HFFc6 (cell line): ENCODE data around the gene DBNL. TPM values are rescaled to one million over a fixed set of nuclear protein-coding genes. Genes with fewer than 3 reads are reported as not detected.

Source experiments
- DNase-seq: peaks from one replicate; pipeline ENCODE4 v3.0.0-alpha.2; 2018
- H3K27ac Mint-ChIP-seq: 2 replicates; pipeline ENCODE4 v1.8.0; 2020; ENCODE audit warnings: mild to moderate bottlenecking, mixed read lengths
- H3K27me3 Mint-ChIP-seq: 2 replicates; pipeline ENCODE4 v1.8.0; 2021; ENCODE audit warnings: mild to moderate bottlenecking, moderate library complexity, mixed read lengths; ENCODE audit not compliant: insufficient read depth
- H3K36me3 Mint-ChIP-seq: 2 replicates; pipeline ENCODE4 v1.8.0; 2021; ENCODE audit warnings: low read depth, mixed read lengths
- H3K4me1 Mint-ChIP-seq: 2 replicates; pipeline ENCODE4 v1.8.0; 2020; ENCODE audit warnings: low read depth, mixed read lengths
- H3K4me3 Mint-ChIP-seq: 2 replicates; pipeline ENCODE4 v1.8.0; 2020; ENCODE audit warnings: mild to moderate bottlenecking, moderate library complexity, mixed read lengths
- H3K9me3 Mint-ChIP-seq: 2 replicates; pipeline ENCODE4 v1.8.0; 2020; ENCODE audit warnings: mild to moderate bottlenecking, mixed read lengths
- total RNA-seq, 6 experiments: library from RNA; stranded (reverse); fragmentation: NEBNext Ultra II Directional; extraction: Animal tissue kit (Norgen Biotek cat#: 25700); gene quantifications; 2 replicates in 1 of 6; 3 replicates in 5 of 6; pipeline ENCODE4 v1.2.3, GENCODE V29; 2021
- TF ChIP-seq, protein P1 (sequence below): fragments of 200-600 bp; sonication (generic); IDR thresholded peaks from 2 replicates; pipeline ENCODE4 v1.5.0; 2021; ENCODE audit warnings: antibody characterized with exemption, mild to moderate bottlenecking

DBNL gene
- total RNA-seq, 6 experiments from 2014 or later = 146 to 167 (median 153) TPM

DNA sequence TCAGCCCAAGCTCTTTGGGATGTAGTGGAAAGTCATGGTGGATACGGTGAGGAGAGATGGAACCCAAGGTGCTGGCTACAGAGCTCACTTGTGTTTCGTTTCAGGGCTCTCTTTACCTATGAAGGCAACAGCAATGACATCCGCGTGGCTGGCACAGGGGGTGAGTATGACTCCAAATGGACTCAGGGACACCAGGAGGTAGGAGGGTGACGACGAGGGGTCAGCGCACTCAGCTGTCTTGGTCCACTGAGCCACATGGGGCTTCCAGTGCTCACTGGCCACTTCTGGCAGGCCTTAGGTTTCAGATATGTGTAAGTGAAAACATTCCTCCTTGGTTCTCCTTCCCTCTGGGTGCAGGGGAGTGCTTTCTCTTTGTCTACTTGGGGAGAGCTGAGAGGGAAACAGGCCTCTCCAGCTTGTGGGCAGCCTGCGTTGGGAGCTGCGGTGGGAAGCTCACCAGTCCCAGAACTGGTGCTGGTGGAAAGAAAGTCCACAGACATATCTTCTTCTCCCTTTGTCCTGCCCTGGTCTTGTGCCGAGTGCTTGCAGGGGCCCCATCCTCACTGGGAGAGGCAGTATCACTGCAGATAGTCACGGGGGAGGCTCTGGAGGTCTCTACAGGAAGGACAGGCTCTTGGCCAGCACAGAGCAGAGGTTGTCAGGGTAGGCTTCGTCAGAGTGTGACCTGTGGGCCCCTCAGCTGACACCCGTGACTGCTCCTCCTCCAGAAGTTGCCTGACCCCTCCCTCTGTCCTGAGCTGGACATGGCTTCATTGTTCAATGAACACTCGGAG lies 5.8 kb downstream of the DBNL start:
- no peaks in the 10 kb centered on the region; the same call in none of the 2 replicates for H3K27me3 Mint-ChIP-seq
- H3K36me3 Mint-ChIP-seq = peaks cover 32% of the 10 kb centered on the region
- no peaks in the 10 kb centered on the region for H3K9me3 Mint-ChIP-seq
- peaks cover 29% of the 10 kb centered on the region for H3K4me1 Mint-ChIP-seq
- DNase-seq = no peak
- H3K27ac Mint-ChIP-seq = no peak overlapping the region; the same call in 1 of the 2 replicates
- H3K4me3 Mint-ChIP-seq = no peak overlapping the region
- TF ChIP-seq, protein P1, sequence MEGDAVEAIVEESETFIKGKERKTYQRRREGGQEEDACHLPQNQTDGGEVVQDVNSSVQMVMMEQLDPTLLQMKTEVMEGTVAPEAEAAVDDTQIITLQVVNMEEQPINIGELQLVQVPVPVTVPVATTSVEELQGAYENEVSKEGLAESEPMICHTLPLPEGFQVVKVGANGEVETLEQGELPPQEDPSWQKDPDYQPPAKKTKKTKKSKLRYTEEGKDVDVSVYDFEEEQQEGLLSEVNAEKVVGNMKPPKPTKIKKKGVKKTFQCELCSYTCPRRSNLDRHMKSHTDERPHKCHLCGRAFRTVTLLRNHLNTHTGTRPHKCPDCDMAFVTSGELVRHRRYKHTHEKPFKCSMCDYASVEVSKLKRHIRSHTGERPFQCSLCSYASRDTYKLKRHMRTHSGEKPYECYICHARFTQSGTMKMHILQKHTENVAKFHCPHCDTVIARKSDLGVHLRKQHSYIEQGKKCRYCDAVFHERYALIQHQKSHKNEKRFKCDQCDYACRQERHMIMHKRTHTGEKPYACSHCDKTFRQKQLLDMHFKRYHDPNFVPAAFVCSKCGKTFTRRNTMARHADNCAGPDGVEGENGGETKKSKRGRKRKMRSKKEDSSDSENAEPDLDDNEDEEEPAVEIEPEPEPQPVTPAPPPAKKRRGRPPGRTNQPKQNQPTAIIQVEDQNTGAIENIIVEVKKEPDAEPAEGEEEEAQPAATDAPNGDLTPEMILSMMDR = no peak

DNA sequence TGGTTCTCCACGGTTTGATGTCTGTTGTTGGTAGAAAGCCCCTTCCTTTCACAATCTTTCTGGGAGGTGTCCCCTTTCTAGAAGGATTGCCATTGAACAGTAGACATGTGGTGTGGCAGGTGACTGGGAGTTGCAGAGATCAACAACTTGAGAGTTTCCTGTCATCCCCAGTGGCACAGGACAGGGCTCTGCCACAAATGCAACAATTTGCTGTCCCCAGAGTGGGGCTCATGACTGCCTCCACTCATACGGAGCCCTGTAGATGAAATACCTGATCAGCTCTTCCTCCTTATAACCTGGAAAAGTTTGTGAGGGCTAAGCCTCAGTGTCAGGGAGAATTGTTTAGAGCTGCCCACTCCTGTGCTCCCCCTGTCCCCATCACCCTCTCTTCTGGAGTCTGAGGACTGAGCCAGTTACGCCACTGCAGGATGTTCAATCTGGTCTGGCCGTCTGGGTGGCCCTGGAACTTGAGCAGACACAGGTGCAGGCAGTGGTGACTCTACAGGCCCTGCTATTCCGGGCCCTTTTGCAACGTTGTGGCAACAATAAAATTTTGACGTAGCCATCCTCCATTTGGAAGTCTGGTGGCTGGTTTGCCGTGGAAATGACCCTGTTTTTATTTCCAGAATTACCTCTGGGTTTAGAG lies 6.5 kb downstream of the DBNL start:
- Mint-ChIP-seq H3K9me3 (no peaks in the 10 kb centered on the region), H3K27ac (no peak overlapping the region), H3K4me1 (peaks cover 22% of the 10 kb centered on the region), H3K4me3 (no peak overlapping the region), H3K36me3 (peaks cover 31% of the 10 kb centered on the region), H3K27me3 (no peaks in the 10 kb centered on the region; the same call in none of the 2 replicates)
- DNase-seq = no peak
- TF ChIP-seq, protein P1 = no peak

DNA sequence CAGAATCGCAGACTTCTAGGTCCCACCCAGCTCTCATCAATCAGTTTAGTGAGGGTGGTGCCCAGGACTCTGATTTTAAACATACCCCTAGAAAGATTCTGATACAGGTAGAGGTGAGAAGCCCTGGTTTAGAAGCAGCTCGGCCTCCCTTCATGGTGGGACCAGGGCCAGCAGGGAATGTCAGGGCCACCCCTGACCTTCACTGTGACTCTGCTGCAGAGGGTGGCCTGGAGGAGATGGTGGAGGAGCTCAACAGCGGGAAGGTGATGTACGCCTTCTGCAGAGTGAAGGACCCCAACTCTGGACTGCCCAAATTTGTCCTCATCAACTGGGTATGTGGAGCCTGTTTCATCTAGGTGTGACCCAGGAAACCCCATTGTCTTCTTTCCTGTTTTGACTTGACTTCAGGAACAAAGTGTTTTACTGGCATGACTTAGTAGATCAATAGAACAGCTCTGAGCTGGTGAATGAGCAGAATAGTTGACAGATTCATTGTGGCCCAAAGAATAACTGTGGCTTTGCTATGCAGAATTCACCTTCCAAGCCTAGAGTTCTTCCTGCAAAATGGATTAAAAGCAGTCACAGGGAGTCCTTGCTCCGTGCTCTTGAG lies 7.2 kb downstream of the DBNL start:
- no peaks in the 10 kb centered on the region; the same call in none of the 2 replicates for H3K27me3 Mint-ChIP-seq
- H3K4me3 Mint-ChIP-seq = no peak overlapping the region
- no peak overlapping the region for H3K27ac Mint-ChIP-seq
- no peak for DNase-seq
- peaks cover 30% of the 10 kb centered on the region for H3K36me3 Mint-ChIP-seq
- TF ChIP-seq, protein P1 = no peak
- H3K9me3 Mint-ChIP-seq = no peaks in the 10 kb centered on the region
- peaks cover 15% of the 10 kb centered on the region for H3K4me1 Mint-ChIP-seq

DNA sequence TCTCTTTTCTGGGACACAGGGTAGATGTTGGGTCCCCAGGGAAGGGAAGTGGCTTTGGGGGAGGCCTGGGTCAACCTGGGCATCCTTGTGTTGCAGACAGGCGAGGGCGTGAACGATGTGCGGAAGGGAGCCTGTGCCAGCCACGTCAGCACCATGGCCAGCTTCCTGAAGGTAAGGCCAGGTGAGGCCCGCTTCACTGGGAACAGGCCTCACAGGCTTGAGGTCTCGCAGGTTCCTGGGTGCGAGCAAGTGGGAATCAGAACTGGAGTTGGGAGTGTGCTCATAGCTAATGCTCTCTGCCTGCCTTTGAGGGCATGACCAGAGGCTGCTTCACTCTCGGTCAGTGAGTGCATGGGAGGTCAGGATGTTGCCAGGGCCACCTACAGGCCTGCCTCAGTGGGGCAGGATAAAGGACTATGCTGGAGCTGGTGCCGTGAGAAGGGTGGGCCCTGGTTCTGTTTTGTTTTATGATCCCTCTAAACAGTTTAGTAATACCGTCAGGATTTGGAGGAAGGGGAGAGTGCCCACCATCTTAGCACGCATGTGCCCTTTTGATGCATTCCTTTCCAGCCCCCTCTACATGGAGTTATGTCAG lies 8.4 kb downstream of the DBNL start:
- TF ChIP-seq, protein P1 = no peak
- peaks cover 23% of the 10 kb centered on the region for H3K36me3 Mint-ChIP-seq

DNA sequence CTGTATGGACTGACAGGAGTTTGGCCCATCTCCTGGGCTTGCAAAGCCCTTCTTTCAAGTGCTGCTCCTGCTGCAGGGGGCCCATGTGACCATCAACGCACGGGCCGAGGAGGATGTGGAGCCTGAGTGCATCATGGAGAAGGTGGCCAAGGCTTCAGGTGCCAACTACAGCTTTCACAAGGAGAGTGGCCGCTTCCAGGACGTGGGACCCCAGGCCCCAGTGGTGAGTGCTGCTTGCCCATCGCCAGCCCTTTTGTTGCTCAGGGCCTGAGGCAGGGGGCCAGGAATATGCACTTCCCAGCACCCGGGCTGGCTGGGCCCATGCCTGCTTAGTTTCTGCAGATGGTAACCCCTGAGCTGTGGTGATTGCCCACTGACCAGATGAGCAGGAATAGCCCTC lies 12.2 kb downstream of the DBNL start:
- Mint-ChIP-seq H3K4me1 (no peaks in the 10 kb centered on the region), H3K9me3 (no peaks in the 10 kb centered on the region), H3K4me3 (no peak overlapping the region), H3K27me3 (no peaks in the 10 kb centered on the region), H3K27ac (no peak overlapping the region), H3K36me3 (peaks cover 32% of the 10 kb centered on the region)
- DNase-seq = no peak
- TF ChIP-seq, protein P1 = no peak

More for the DNA sequence above, 8.4 kb downstream of the DBNL start:
- no peak overlapping the region for H3K27ac Mint-ChIP-seq
- H3K4me3 Mint-ChIP-seq = no peak overlapping the region
- DNase-seq = no peak
- H3K27me3 Mint-ChIP-seq = no peaks in the 10 kb centered on the region
- no peaks in the 10 kb centered on the region for H3K9me3 Mint-ChIP-seq
- H3K4me1 Mint-ChIP-seq = peaks cover 6% of the 10 kb centered on the region
